ENCODE data around the gene PKP1. TPM values are rescaled to one million over a fixed set of nuclear protein-coding genes. Genes with fewer than 3 reads are reported as not detected.

The PKP1 gene
- total and polyA plus RNA-seq, 10 of the 15 experiments (the other 5 are each of a cell fraction or from before 2014, with no cell fraction given): 0.03 TPM; not detected in 9

- TF ChIP-seq, protein P1, sequence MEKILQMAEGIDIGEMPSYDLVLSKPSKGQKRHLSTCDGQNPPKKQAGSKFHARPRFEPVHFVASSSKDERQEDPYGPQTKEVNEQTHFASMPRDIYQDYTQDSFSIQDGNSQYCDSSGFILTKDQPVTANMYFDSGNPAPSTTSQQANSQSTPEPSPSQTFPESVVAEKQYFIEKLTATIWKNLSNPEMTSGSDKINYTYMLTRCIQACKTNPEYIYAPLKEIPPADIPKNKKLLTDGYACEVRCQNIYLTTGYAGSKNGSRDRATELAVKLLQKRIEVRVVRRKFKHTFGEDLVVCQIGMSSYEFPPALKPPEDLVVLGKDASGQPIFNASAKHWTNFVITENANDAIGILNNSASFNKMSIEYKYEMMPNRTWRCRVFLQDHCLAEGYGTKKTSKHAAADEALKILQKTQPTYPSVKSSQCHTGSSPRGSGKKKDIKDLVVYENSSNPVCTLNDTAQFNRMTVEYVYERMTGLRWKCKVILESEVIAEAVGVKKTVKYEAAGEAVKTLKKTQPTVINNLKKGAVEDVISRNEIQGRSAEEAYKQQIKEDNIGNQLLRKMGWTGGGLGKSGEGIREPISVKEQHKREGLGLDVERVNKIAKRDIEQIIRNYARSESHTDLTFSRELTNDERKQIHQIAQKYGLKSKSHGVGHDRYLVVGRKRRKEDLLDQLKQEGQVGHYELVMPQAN (conservative IDR thresholded peaks at IDR 0.05): no peak
Observed at GRCh38 chr1:201344206-201345080, 61.1 kb downstream of the PKP1 start (continued).

GRCh38 chr1:201345081-201345355, 61.7 kb downstream of the PKP1 start:
- H2AFZ ChIP-seq (ENCODE audit: control insufficient read depth, low read depth, low read length): no peak overlapping the region
- ATAC-seq (no peak), FAIRE-seq (no peak), DNase-seq (ENCODE audit: low read depth, low spot score) (no peak)
- ChIA-PET RAD21 (ENCODE audit: unreplicated experiment) (interaction anchor here (1.1 to 4.4 kb wide), 2 partner anchors 33 to 168 kb away, joined by 4 to 19 read pairs; no protein-coding TSS in a partner anchor), POLR2A (no interaction called here), SMC1A (ENCODE audit: uncharacterized antibody, unreplicated experiment) (no interaction called here), CTCF (interaction anchor here (1.4 to 4.8 kb wide), 7 partner anchors 11 to 167 kb away, joined by 3 to 46 read pairs (median 9); no protein-coding TSS in a partner anchor)
- WGBS (ENCODE audit: insufficient coverage, insufficient replicate concordance, low lambda C conversion rate, missing lambda C conversion rate): 37% methylated on average over 5 of the region's 5 CpGs
- intact Hi-C loops (cut with micrococcal nuclease; ENCODE audit: unreplicated experiment) (loop anchor here (5.0 kb wide), 1 partner anchor 93 kb away; no protein-coding TSS in a partner anchor), in situ Hi-C loops (cut with MboI) (no loop called here)
- no peak overlapping the region for H3K27ac ChIP-seq (ENCODE audit: control insufficient read depth, insufficient read depth)
- H3K9ac ChIP-seq (ENCODE audit: control insufficient read depth, insufficient read depth, low read length): no peak overlapping the region
- no peaks in the 10 kb centered on the region; the same call in 2 of the 3 replicates for H3K9me3 ChIP-seq (replicated peaks; ENCODE audit: control insufficient read depth, insufficient read depth, low read length)
- no peaks in the 10 kb centered on the region for H4K20me1 ChIP-seq (ENCODE audit: control insufficient read depth, insufficient read depth)
- no peaks in the 10 kb centered on the region for H3K79me2 ChIP-seq (ENCODE audit: control insufficient read depth, insufficient read depth, low read length)
- H3K4me1 ChIP-seq (ENCODE audit: control insufficient read depth, insufficient read depth, low read length): no peaks in the 10 kb centered on the region
- TF ChIP-seq, protein P2, sequence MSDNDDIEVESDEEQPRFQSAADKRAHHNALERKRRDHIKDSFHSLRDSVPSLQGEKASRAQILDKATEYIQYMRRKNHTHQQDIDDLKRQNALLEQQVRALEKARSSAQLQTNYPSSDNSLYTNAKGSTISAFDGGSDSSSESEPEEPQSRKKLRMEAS (IDR thresholded peaks at IDR 0.05; ENCODE audit: low read depth, low read length): no peak
- no peak for TF ChIP-seq SUZ12 (IDR thresholded peaks at IDR 0.05; ENCODE audit: unreplicated experiment)
- no peak for TF ChIP-seq ETV6 (conservative IDR thresholded peaks at IDR 0.05 in 1 of 2, IDR thresholded peaks at IDR 0.05 in 1 of 2; ENCODE audit: borderline replicate concordance in 1 of 2, low read depth in 1 of 2)
- no peak for TF ChIP-seq RELA (IDR thresholded peaks at IDR 0.05; ENCODE audit: borderline replicate concordance, partially characterized antibody)
- no peak for TF ChIP-seq ESRRA (IDR thresholded peaks at IDR 0.05; ENCODE audit: low read length)
- no peak for TF ChIP-seq POU2F2 (IDR thresholded peaks at IDR 0.05; ENCODE audit: borderline replicate concordance, low read depth, low read length)
- no peak for TF ChIP-seq CHD4 (IDR thresholded peaks at IDR 0.05)
- no peak for TF ChIP-seq RELB (IDR thresholded peaks at IDR 0.05; ENCODE audit: low read depth)
- no peak for TF ChIP-seq SRF (IDR thresholded peaks at IDR 0.05; ENCODE audit: low read depth in 2 of 2, low read length in 2 of 2)
- no TSS peak for BruUV-seq (replicated peaks)
- H3K4me2 ChIP-seq (ENCODE audit: control insufficient read depth, insufficient read depth): no peak overlapping the region
- no peaks in the 10 kb centered on the region for H3K36me3 ChIP-seq (ENCODE audit: control insufficient read depth in 2 of 2, insufficient read depth in 2 of 2, low read length in 1 of 2)
- peaks cover 0 to 1% of the 10 kb centered on the region in 2 experiments; a peak in 2 of 4 replicates for H3K27me3 ChIP-seq (replicated peaks in 1 of 2; ENCODE audit: control insufficient read depth in 2 of 2, insufficient read depth in 2 of 2, low read length in 1 of 2)
- no peak overlapping the region for H3K4me3 ChIP-seq
